ENCODE measurements around the gene FANK1.
"Not testable (repeated sequence)": the region's sequence is repeated elsewhere in the genome, so short reads cannot be mapped to it uniquely, and the experiment has no call there.

DNA sequence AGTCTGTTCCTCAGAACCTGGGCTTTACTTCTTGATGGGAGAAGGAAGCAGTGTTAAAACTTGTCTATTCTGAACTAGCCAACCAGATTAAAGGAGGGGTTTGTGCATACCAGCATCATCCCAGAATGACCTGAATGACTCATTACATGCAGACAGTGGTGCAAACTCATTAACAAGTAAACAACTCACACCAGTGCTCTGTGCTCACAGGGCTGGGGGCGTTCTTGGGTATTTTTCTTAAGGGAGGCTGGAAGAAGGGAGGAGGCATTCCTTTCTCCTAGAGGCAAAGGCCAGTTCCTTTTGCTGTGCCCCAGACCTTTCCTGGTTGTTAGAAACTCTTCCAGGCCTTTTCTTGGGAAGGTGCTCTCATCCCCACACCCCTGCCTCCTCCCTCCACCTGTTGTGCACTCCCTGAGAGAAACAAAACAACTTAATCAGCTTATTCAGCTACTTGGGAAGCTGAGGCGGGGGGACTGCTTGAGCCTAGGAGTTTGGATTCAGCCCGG is 6.8 kb downstream of the FANK1 start:
- TF ChIP-seq, protein P1, sequence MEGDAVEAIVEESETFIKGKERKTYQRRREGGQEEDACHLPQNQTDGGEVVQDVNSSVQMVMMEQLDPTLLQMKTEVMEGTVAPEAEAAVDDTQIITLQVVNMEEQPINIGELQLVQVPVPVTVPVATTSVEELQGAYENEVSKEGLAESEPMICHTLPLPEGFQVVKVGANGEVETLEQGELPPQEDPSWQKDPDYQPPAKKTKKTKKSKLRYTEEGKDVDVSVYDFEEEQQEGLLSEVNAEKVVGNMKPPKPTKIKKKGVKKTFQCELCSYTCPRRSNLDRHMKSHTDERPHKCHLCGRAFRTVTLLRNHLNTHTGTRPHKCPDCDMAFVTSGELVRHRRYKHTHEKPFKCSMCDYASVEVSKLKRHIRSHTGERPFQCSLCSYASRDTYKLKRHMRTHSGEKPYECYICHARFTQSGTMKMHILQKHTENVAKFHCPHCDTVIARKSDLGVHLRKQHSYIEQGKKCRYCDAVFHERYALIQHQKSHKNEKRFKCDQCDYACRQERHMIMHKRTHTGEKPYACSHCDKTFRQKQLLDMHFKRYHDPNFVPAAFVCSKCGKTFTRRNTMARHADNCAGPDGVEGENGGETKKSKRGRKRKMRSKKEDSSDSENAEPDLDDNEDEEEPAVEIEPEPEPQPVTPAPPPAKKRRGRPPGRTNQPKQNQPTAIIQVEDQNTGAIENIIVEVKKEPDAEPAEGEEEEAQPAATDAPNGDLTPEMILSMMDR (IDR thresholded peaks at IDR 0.05) = not testable (repeated sequence)
- not testable (repeated sequence) for TF ChIP-seq POLR2A (IDR thresholded peaks at IDR 0.05)

Data from uterus (tissue), 2 donors.